CD4-positive, alpha-beta T cell treated with Interleukin-15 for 1 hour (primary cell): ENCODE data around the gene ACAP2.
"Not testable (repeated sequence)": the region's sequence is repeated elsewhere in the genome, so short reads cannot be mapped to it uniquely, and the experiment has no call there.

ENCODE experiments used
- DNase-seq: peaks from one replicate; pipeline ENCODE4 v3.0.0-alpha.2; 2020

The ACAP2 gene

GRCh38 chr3:195386739-195387138 lies 56.1 kb downstream of the ACAP2 start:
- no peak for DNase-seq

- DNase-seq, result no peak
These were observed 57.3 kb downstream of the ACAP2 start for GRCh38 chr3:195385526-195385925.

GRCh38 chr3:195384952-195385351 lies 57.9 kb downstream of the ACAP2 start:
- no peak for DNase-seq

- DNase-seq, result no peak
These were observed 70.6 kb downstream of the ACAP2 start for GRCh38 chr3:195372220-195372619.

GRCh38 chr3:195366200-195366925 lies 76.5 kb downstream of the ACAP2 start:
- no peak for DNase-seq

GRCh38 chr3:195365371-195365770 lies 77.4 kb downstream of the ACAP2 start:
- DNase-seq, result no peak

- DNase-seq, result not testable (repeated sequence)
These were observed 85.0 kb downstream of the ACAP2 start for GRCh38 chr3:195357797-195358196.

- DNase-seq, result no peak
These were observed 86.4 kb downstream of the ACAP2 start for GRCh38 chr3:195356151-195357086.

GRCh38 chr3:195354009-195354408 lies 88.8 kb downstream of the ACAP2 start:
- DNase-seq, result not testable (repeated sequence)

GRCh38 chr3:195352895-195353488 lies 89.8 kb downstream of the ACAP2 start:
- DNase-seq, result no peak

- DNase-seq, result no peak
These were observed 94.2 kb downstream of the ACAP2 start for GRCh38 chr3:195348426-195349115.

- DNase-seq, result no peak
These were observed 105.1 kb downstream of the ACAP2 start for GRCh38 chr3:195337747-195338146.

- no peak for DNase-seq
These were observed 107.9 kb downstream of the ACAP2 start for GRCh38 chr3:195334967-195335366.

- DNase-seq, result no peak
These were observed 123.8 kb downstream of the ACAP2 start for GRCh38 chr3:195319060-195319459.

GRCh38 chr3:195312714-195313113 lies 130.1 kb downstream of the ACAP2 start:
- no peak for DNase-seq

GRCh38 chr3:195307711-195308110 lies 135.1 kb downstream of the ACAP2 start:
- no peak for DNase-seq

GRCh38 chr3:195306369-195306768 lies 136.5 kb downstream of the ACAP2 start:
- DNase-seq, result no peak

- DNase-seq, result no peak
These were observed 140.4 kb downstream of the ACAP2 start for GRCh38 chr3:195302431-195302830.

- no peak for DNase-seq
These were observed 145.4 kb downstream of the ACAP2 start for GRCh38 chr3:195297446-195297845.

- no peak for DNase-seq
These were observed 146.2 kb downstream of the ACAP2 start for GRCh38 chr3:195296662-195297061.

GRCh38 chr3:195291121-195291520 lies 151.7 kb downstream of the ACAP2 start:
- no peak for DNase-seq

GRCh38 chr3:195290643-195291042 lies 152.2 kb downstream of the ACAP2 start:
- DNase-seq, result not testable (repeated sequence)
